Measurements from ENCODE around the gene REN.

REN gene

DNA sequence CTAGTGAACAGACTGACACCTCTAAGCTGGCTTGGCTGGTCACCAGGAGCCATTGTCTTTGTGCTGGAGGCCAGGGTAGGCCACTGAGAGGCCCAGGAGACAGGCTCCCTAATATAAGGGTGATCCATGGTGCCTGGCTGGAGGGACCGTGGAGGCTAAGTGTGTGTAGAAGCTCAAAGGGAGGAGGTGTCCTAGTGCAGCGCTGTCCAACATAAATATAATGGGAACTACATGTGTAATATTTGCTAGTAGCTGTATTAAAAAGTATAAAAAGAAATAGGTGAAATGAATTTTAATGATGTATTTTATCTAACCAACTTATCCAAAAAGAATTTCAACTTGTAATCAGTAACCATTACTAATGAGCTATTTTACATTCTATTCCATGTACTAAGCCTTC lies 58.2 kb downstream of the REN start:
- no peak for DNase-seq (ENCODE audit: low read depth)

GRCh38 chr1:204106825-204107224 lies 59.3 kb downstream of the REN start:
- no peak for DNase-seq (ENCODE audit: low read depth)

DNA sequence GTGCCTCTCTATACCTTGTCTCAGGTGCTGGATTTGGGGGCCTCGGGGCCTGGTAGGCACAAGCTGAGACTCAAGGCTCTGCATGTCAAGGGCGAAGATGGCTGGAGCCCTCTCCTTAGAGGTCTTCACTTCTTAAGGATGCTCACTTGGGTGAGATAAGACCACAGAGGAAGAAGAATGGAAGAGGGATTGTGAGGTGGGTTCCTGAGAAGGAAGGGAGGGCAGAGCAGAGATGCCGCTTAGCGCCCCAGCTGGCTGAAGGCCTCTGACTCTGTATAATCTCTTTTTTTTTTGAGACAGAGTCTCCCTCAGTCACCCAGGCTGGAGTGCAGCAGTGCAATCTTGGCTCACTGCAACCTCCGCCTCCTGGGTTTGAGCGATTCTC lies 61.0 kb downstream of the REN start:
- no peak for DNase-seq (ENCODE audit: low read depth)
